Hematopoietic multipotent progenitor cell treated with erythropoietin and hydrocortisone succinate and interleukin-3 and kit ligand, for 6 days (in vitro differentiated cells): ENCODE data around the gene CLDN8.

Experiments used
- DNase-seq: peaks from one replicate; pipeline ENCODE4 v3.0.0-alpha.2; 2015

Gene CLDN8

DNA sequence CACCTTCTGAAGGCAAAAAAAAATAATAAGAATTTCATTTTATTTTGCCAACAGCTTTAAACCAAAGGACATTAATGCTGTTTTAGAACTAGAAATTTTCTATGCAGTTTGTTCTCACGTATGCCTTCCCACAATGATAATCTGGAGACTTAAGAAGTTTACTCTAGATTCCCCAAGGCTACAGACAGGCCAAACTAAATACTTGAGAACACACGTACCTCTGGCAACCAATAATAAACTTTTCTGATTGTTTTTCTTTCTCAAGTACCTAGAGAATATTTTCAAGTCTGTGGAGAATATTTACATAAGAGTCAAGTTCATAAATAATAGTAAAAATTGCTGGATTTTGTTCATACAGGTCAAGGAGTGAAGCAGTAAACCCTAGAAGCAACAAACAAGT, 15.9 kb downstream of the CLDN8 start:
- DNase-seq: no peak

DNA sequence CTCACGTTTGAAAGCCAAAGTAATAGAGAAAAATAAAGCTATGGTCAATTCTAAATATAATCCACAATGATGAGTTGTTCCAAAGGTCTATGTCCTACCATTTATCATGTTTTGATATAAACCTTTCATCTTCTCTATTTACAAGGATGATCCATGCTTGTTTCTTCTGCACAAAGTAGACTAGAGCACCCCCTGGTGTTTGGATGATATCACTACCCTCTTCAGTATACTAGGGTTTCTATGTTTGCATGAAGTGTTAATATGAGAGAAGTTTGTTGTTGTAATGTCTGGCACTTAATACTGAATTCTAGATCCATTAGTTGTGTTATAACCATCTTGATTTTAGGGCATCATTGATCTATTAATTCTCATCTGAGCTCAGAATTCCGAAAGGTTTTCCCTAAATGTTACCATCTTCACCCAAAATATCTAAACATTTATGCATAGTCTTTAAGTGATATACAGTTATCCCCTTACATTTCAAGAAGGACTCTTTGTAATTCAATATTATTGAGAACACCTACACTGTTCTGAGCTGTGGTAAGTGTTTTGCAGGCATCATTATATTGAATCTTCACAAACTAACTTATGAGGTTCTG, 21.1 kb downstream of the CLDN8 start:
- DNase-seq: peak; percentile 76

DNA sequence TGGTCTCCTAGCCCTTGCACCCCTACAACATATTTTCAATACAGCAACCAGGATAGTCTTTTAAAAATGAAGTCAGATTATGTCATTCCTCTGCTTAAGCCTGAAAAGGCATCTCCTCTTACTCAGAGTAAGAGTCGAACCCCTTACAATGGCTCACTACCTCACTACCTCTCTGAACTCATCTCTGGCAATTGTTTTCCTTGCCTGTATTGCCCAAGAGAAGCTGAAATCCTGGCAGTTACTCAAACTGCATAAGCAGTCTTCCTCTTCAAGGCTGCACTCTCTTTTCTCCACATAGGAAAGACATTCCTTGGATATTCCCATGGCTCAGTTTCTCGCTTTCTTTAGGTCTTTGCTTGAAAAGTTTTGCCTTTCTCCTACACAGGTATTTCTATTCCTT, 22.7 kb downstream of the CLDN8 start:
- no peak for DNase-seq

DNA sequence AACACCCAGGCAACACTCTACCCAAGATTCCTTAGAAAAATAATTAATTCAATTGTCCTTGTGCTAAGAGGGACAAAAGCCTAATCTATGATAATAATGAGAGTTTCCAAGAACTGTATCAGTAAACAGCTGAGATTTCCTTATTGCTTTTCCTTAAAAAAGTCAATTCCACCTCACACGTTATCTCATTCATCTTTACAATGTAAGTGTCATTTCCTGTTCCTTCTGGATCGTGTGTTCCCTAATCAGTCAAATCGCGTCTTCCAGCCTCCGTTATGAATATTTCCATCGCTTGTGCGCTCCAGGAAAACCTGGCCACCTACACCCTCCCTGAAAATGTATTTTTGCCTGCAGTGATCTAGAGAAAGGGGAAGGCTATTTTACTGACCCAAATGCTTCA, 25.3 kb downstream of the CLDN8 start:
- DNase-seq: no peak

DNA sequence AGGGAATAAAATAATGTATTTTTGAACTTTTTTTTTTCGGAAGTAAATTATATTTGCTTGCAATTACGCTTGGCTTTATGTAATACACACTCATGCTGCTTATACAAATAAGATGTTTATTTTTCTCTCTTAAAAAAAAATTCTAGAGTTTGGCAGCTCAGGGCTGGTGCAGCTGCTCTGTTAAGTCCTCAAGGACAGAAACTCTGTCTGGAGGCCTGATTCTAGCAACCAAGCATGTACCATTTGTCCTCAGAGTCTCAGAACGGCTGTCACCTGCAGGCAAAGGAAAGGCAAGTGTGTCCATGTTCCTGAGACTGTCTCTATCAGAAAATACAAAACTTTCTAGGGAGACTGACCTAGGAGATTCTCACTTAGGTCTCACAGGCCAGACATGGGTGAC, 26.1 kb downstream of the CLDN8 start:
- no peak for DNase-seq

DNA sequence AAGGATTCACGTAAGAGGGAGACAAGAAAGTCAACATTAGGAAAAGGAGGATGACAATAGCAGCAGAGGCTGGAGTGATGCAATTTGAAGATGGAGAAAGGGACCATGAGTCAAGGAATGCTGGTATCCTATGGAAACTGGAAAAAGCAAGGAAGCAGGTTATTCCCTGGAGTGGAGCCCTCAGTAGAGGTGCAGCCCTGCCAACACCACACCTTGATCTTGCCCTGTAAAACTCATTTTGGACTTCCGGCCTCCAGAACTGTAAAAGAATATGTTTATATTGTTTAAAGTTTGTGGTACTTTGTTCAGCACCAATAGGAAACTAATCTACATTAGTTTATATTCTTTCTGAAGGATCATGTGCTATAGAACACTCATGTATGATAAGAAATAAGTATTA, 29.7 kb downstream of the CLDN8 start:
- DNase-seq: no peak

DNA sequence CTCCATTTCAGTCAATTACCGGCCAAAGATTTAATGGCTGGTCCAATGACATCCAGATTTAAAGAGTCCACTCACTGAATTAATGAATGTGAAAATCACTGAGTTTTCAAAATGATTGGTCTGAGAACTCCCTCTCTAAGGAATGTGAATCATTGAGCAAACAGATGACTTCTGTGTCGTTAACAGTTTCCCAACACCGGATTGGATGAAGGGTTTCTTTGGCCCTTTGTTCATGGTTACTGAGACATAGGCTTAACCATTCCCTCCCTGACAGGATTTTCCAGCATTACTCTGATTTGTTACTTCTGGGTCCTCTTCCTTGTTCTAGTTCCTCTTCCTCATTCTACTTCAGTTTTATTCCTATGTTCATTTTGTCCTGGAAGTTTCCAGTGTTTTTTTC, 47.8 kb downstream of the CLDN8 start:
- no peak for DNase-seq

DNA sequence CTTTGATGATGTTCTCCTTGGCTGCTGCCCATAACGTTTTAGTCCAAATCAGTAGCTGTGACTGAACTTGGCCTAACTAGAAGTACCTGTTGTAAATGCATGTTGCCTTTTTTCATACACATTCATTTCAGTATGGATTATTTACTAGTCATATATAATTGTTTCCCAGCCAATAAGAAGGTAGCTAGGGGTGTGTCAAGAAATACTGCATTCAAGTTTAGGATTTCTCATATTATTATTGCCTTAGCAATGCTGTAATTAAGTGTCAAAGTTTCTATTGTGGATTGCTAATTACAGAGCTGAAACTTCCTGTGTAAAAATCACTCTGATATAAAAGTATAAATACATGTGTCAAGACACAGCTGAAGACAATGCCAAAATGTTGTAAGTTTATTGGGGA, 49.2 kb downstream of the CLDN8 start, which contains the start of gene CLDN17:
Gene CLDN17, minus strand, starts transcription at position 101 of the 400 bp plus-strand sequence. CDS start 188 bp downstream, outside the sequence.
- DNase-seq: no peak

DNA sequence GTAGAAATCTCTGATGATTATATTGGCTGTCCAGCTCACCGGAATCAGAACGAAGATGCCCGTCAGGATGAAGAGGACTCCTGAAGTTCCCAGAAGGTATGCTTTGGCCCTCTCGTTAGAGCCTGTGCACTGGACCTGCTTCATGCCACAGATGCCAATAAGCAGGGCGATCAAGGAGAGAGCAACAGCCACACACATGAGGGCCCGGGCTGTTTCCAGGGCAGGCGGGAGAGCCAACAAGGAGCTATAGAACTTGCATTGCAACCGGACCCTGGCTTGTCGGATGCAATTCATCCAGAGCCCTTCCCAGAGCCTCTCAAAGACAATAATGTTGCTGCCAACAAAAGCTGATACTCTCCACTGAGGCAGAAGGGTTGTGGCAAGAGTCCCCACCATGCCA, 49.7 kb downstream of the CLDN8 start:
- DNase-seq: no peak

DNA sequence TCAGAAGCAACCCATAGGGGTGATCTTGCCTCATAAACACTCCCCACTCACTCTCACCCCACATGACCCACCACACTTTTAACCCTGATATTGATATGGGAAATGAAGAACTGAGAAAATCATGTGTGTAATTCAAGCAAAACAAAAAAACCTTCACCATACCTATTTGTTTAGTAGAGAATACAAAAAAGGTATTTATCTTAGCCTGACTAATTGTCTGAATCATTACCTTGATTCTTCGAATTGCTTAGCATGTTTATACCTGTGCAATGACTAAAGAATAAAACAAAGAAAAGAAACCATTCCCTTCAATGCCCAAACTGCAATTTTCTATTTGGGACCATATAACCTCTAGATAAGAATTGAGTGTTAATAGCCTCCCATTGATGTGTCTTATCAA, 51.1 kb downstream of the CLDN8 start:
- no peak for DNase-seq
